Dendritic cell treated with granulocyte-macrophage colony-stimulating factor and Interleukin-4, amounts not matched to agents 40 ng/mL and 50 ng/mL, for 4 days (primary cell): ENCODE measurements around the gene DRC7.

Experiments used
- H3K27ac Mint-ChIP-seq: one replicate; pipeline ENCODE4 v1.8.0; 2022; ENCODE audit warnings: mild to moderate bottlenecking, mixed read lengths
- H3K27me3 Mint-ChIP-seq: one replicate; pipeline ENCODE4 v1.8.0; 2022; ENCODE audit warnings: mild to moderate bottlenecking, mixed read lengths
- H3K36me3 Mint-ChIP-seq: one replicate; pipeline ENCODE4 v1.8.0; 2022; ENCODE audit warnings: low read depth, mixed read lengths
- H3K4me1 Mint-ChIP-seq: one replicate; pipeline ENCODE4 v1.8.0; 2022; ENCODE audit warnings: low read depth, mixed read lengths
- H3K4me3 Mint-ChIP-seq: one replicate; pipeline ENCODE4 v1.8.0; 2022; ENCODE audit warnings: mild to moderate bottlenecking, moderate library complexity, mixed read lengths
- H3K9me3 Mint-ChIP-seq: one replicate; pipeline ENCODE4 v1.8.0; 2022; ENCODE audit warnings: mixed read lengths
- intact Hi-C: fragments of 100-400 bp; cut with micrococcal nuclease; formaldehyde crosslinking; loops from one replicate; pipeline ENCODE4 v1.15.0; 2022

The DRC7 gene

DNA sequence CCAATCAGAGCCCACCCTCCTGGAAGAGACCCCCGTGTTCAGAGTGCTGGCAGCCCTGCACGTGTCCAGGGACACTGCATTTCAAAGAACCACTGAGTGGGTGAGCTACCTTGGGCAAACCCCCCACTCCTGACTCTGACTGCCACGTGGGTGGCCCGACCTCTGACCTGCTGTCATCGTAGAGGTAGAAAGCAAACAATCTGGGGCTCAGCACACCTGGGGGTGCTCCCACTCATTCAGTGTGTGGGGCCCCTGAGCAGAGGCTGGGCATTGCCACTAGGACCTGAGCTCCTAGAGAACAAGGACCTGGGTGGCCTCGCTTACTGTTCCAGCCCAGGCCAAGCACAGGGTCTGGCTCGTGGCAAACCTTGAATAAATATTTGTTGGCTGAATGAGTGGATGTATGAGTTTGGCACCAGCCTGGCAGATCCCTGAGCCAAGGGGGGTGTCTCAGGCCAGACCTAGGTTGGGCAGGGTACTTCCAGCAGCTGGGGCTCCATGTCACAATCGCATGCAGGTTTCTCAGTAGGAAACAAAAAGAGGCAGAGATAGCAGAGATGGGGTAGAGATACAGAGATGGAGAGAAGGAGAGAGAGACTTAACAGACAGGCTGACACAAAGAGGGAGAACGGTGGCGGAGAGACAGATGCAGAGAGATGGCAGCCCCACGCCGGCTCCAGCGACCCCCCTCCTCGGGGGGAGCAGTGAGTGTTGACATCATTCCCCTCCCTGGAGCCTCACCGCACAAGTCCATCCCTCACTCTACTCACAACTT lies 5.4 kb upstream of the DRC7 start:
- no peak overlapping the region for H3K4me3 Mint-ChIP-seq
- H3K4me1 Mint-ChIP-seq: peaks cover 49% of the 10 kb centered on the region
- no peaks in the 10 kb centered on the region for H3K9me3 Mint-ChIP-seq
- H3K27ac Mint-ChIP-seq: no peak overlapping the region
- H3K36me3 Mint-ChIP-seq: no peaks in the 10 kb centered on the region
- peaks cover 14% of the 10 kb centered on the region for H3K27me3 Mint-ChIP-seq
- intact Hi-C loops: no loop called here

DNA sequence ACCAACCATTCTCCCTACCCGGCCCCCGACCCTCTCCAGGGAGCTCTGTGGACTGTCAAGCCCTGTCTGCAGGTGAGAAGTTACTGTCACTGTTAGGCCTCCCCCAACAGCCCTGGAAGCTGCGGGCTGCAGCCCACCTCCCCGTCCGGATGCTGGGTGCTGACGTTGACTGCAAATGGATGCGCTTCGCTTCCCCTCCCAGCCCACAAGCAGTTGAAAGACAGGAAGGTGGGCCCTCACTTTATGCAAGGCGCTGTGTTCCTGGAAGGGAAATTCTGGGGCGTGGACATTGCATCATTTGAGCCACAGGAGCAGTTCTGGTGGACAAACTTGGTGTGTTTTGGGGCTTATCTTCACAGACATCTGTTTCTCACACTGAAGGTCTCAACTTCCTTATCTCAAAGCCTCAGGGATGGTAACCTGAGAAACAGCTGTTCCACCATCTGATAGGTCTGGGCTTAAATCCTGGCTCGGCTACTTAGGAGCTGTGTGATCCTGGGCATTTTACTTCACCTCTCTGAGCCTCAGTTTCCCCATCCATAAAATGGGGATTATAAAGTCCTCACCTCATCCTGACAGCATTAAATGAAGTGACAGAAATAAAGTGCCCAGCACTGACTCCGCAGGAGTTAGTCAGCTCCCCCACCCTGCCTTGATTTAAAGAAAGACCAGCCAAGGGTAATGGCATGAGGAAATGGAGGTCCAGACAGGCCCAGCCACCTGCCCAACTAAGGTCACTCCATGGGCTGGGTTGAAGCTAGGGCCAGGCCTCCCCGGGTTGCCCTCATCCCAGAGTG lies 4.6 kb upstream of the DRC7 start:
- H3K4me1 Mint-ChIP-seq: peaks cover 46% of the 10 kb centered on the region
- H3K4me3 Mint-ChIP-seq: no peak overlapping the region
- H3K27ac Mint-ChIP-seq: no peak overlapping the region
- peaks cover 14% of the 10 kb centered on the region for H3K27me3 Mint-ChIP-seq
- intact Hi-C loops: no loop called here
- H3K9me3 Mint-ChIP-seq: no peaks in the 10 kb centered on the region
- no peaks in the 10 kb centered on the region for H3K36me3 Mint-ChIP-seq

DNA sequence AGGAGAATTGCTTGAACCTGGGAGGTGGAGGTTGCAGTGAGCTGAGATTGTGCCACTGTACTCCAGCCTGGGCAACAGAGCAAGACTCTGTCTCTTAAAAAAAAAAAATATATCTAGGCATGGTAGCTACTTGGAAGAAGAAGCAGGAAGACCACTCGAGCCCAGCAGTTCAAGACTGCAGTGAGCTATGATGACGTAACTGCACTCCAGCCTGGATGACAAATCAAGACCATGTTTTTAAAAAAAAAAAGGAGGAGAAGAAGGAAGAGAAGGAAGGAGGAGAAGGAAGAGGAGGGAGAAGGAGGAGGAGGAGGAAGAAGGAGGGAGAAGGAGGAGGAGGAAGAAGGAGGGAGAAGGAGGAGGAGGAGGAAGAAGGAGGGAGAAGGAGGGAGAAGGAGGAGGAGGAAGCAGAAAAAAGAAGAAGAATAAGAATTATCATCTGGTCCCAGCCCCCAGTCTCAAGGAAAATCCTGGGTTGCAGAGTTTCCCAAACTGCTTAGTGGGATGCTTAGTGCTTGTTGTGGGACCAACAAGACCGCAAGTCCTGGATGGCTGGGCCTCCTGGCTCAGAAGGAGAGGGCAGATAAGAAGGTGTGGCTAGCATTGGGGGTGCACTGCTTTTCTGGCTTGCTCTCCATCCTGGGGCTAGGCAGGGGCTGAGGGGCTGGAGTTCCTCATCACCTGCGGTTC lies 3.7 kb upstream of the DRC7 start:
- H3K27ac Mint-ChIP-seq: no peak overlapping the region
- H3K9me3 Mint-ChIP-seq: no peaks in the 10 kb centered on the region
- intact Hi-C loops: no loop called here
- H3K4me3 Mint-ChIP-seq: no peak overlapping the region
- peaks cover 14% of the 10 kb centered on the region for H3K27me3 Mint-ChIP-seq
- H3K36me3 Mint-ChIP-seq: no peaks in the 10 kb centered on the region
- peaks cover 54% of the 10 kb centered on the region for H3K4me1 Mint-ChIP-seq

DNA sequence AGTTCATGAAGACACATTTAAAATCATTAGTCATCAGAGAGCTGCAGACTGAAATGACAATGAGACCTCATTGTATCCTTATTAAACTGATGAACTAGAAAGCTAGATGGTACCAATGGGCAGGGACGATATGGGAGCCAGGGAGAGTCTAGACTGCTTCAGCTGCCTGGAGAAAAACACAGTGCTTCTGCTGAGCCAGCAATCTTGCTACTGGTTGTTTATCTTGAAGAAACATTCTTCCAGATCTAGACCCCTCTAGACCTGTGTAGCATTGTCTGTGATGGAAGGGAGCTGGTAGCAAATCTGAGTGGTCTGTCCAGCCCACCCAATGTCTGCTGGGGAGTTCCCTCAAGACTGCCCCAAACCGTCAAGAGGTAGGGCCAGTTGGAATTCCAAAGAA lies 2.0 kb upstream of the DRC7 start:
- Mint-ChIP-seq H3K27me3 (peaks cover 10% of the 10 kb centered on the region), H3K9me3 (no peaks in the 10 kb centered on the region), H3K27ac (no peak overlapping the region), H3K4me1 (peaks cover 49% of the 10 kb centered on the region), H3K4me3 (no peak overlapping the region), H3K36me3 (no peaks in the 10 kb centered on the region)
- intact Hi-C loops: no loop called here

DNA sequence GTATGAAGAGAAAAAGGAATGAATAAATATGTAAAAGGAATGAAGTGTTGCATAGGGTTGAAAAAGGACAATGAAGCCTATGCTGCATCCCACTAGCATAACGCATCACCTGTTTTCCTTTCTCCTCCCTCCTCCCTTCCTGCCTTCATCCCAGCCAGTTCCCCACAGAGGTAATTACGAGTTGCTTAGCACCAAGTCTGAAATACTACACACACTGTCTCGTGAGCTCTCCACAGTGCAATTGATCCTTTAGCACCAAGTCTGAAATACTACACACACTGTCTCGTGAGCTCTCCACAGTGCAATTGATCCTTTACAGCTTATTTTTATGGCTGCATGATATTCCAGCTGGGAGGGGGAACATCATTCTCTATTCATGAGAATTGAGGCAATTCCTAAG lies 1.1 kb upstream of the DRC7 start:
- no peak overlapping the region for H3K4me3 Mint-ChIP-seq
- H3K9me3 Mint-ChIP-seq: no peaks in the 10 kb centered on the region
- H3K36me3 Mint-ChIP-seq: no peaks in the 10 kb centered on the region
- peaks cover 9% of the 10 kb centered on the region for H3K27me3 Mint-ChIP-seq
- no peak overlapping the region for H3K27ac Mint-ChIP-seq
- intact Hi-C loops: no loop called here
- peaks cover 39% of the 10 kb centered on the region for H3K4me1 Mint-ChIP-seq

DNA sequence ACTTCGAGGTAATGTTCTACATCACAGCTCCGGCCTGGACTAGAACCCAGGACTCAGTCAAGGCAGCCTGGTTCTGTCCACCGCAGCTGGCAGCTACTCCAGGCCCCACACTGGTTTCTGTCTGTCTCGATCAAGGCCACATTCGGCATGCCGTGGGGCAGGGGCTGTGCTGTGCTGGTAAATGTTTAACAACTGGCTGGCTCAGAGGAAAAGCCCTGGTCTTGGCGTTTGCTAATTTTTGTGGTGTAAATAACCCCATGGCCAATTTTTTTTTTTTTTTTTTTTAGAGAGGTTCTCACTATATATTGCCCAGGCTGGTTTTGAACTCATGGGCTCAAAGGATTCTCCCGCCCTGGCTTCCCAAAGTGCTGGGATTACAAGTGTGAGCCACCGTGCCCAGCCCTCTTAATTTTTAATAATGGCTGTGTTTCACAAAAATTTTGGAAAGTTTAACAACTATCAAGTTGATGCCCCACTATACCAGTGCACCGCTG lies 328 bp upstream of the DRC7 start:
- intact Hi-C loops: no loop called here
- peaks cover 34% of the 10 kb centered on the region for H3K4me1 Mint-ChIP-seq
- H3K27ac Mint-ChIP-seq: peak overlapping the region; percentile 88
- no peaks in the 10 kb centered on the region for H3K9me3 Mint-ChIP-seq
- peak overlapping the region; percentile 86 for H3K4me3 Mint-ChIP-seq
- peaks cover 7% of the 10 kb centered on the region for H3K27me3 Mint-ChIP-seq
- H3K36me3 Mint-ChIP-seq: no peaks in the 10 kb centered on the region

DNA sequence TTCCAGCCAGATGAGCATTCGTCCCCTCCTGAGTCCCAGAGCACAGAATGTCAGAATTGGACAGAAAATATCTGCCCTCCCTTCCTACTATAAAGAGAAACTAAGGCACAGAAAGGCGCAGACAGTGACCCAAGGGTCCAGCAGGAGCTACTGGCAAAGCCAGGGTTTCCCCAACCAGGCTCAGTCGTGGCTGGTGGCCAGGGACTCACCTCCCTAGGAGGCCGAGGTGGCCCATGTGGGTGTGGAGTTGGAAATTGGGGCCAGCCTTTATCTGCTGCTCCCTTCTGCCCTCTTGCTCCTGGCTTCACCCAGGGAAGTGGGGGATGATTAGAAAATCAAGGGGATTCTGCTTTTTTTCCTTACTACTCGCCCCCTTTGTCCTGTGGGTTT lies 1.1 kb downstream of the DRC7 start:
- Mint-ChIP-seq H3K36me3 (no peaks in the 10 kb centered on the region), H3K27ac (peak overlapping the region; percentile 88), H3K4me1 (peaks cover 20% of the 10 kb centered on the region), H3K9me3 (no peaks in the 10 kb centered on the region), H3K4me3 (no peak overlapping the region), H3K27me3 (peaks cover 2% of the 10 kb centered on the region)
- intact Hi-C loops: no loop called here

DNA sequence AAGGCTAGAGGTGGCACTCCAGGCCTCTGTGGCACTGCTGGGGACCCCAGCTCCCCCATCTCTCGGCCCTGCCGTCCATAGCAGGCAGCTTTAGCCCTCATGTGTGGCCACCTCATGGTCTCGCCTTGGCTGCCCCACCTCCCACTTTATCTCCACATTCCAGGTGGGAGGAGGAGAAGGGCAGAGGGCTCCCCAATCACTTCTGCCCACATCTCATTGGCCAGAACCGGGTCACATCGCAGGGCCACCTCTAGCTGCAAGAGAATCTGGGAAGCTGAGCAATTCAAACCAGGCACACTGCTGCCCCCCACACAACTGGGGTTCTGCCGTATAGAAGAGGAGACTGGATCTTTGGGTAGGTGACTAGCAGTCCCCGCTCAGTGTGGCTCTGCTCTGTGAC lies 1.6 kb downstream of the DRC7 start:
- Mint-ChIP-seq H3K27me3 (peaks cover 2% of the 10 kb centered on the region), H3K4me1 (peaks cover 14% of the 10 kb centered on the region), H3K9me3 (no peaks in the 10 kb centered on the region), H3K36me3 (no peaks in the 10 kb centered on the region), H3K4me3 (no peak overlapping the region), H3K27ac (no peak overlapping the region)
- intact Hi-C loops: no loop called here

DNA sequence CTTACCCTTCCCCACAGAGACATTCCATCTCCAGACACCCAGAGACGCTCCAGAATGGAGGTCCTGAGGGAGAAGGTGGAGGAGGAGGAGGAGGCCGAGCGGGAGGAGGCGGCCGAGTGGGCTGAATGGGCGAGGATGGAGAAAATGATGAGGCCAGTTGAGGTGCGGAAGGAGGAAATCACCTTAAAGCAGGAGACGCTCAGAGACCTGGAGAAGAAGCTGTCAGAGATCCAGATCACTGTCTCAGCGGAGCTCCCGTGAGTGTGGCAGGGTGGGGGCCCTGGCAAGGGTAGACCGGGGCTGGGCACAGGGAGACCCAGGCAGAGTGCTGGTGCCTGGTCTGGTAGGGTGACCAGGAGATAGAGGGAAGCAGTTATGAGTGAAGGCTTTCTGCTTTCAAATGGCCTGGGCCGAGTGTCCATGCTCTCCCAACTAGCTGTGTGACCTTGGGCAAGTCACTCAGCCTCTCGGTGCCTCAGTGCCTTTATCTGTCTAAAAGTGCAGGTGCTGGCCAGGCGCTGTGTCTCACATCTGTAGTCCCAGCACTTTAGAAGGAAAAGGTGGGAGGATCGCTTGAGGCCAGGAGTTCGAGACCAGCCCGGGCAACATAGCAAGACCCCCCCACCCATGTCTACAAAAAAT lies 3.4 kb downstream of the DRC7 start:
- H3K4me1 Mint-ChIP-seq: peaks cover 13% of the 10 kb centered on the region
- no peak overlapping the region for H3K4me3 Mint-ChIP-seq
- H3K27ac Mint-ChIP-seq: no peak overlapping the region
- intact Hi-C loops: no loop called here
- peaks cover 2% of the 10 kb centered on the region for H3K27me3 Mint-ChIP-seq
- no peaks in the 10 kb centered on the region for H3K36me3 Mint-ChIP-seq
- H3K9me3 Mint-ChIP-seq: no peaks in the 10 kb centered on the region

DNA sequence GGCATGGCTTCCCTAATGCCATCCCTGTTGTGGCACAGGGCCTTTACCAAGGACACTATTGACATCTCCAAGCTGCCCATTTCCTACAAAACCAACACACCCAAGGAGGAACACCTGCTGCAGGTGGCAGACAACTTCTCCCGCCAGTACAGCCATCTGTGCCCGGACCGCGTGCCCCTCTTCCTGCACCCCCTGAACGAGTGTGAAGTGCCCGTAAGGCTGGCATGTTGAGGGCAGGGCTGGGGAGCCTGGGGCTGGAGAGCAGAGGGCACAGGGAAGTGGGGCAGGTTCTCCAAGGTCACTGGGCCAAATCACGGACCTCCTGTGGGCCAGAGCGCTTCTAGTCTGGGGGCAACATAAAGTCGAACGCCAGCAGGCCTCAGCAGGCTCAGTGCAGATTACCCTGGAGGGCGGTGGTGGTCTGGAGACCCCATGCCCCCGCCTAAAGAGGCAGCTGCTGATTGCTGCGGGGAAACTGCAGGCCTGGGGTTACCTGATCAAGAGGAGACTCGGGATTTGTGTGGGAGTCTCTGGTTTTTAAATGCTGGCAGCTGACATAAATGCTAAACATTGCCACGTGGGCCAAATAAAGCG lies 4.3 kb downstream of the DRC7 start:
- H3K4me3 Mint-ChIP-seq: no peak overlapping the region
- H3K36me3 Mint-ChIP-seq: no peaks in the 10 kb centered on the region
- H3K9me3 Mint-ChIP-seq: no peaks in the 10 kb centered on the region
- peaks cover 13% of the 10 kb centered on the region for H3K4me1 Mint-ChIP-seq
- no peak overlapping the region for H3K27ac Mint-ChIP-seq
- peaks cover 2% of the 10 kb centered on the region for H3K27me3 Mint-ChIP-seq
- intact Hi-C loops: no loop called here

DNA sequence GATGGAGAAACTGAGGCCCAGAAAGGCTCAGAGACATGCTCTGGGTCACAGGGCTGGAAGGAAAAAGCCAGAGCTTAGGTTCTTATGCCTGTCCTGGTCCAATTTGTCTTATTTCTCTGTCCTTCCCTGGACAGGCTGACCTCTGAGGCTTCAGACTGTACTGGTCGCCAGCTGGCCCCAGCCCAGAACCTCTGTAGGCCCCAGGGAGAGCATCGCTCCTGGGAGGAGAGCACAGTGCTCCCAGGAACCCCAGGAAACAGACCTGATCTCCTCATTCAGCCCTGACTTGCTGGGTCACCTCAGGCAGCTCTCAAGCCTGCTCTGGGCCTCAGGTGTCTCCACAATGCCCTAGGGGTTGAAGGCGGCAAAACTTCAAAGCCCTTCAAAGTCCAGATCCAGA lies 4.9 kb downstream of the DRC7 start:
- H3K4me1 Mint-ChIP-seq: peaks cover 13% of the 10 kb centered on the region
- no peak overlapping the region for H3K4me3 Mint-ChIP-seq
- no peaks in the 10 kb centered on the region for H3K36me3 Mint-ChIP-seq
- H3K27me3 Mint-ChIP-seq: peaks cover 2% of the 10 kb centered on the region
- H3K27ac Mint-ChIP-seq: no peak overlapping the region
- intact Hi-C loops: no loop called here
- no peaks in the 10 kb centered on the region for H3K9me3 Mint-ChIP-seq

DNA sequence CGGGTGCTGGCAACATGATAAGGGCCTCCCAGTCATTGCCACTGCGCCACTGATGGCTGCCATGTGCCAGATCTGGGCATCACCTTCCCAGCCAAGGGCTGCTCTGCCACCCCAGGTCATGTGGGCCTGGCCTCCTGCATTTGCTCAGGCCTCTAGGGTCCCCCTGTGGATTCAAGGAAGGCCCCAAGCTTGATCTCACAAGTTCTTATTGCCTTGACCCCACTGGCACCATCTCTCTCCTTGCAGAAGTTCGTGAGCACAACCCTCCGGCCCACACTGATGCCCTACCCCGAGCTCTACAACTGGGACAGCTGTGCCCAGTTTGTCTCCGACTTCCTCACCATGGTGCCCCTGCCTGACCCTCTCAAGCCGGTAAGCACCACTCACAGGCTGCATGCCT lies 5.3 kb downstream of the DRC7 start:
- intact Hi-C loops: no loop called here
- Mint-ChIP-seq H3K4me3 (no peak overlapping the region), H3K27me3 (peaks cover 5% of the 10 kb centered on the region), H3K27ac (no peak overlapping the region), H3K36me3 (no peaks in the 10 kb centered on the region), H3K4me1 (peaks cover 8% of the 10 kb centered on the region), H3K9me3 (no peaks in the 10 kb centered on the region)

DNA sequence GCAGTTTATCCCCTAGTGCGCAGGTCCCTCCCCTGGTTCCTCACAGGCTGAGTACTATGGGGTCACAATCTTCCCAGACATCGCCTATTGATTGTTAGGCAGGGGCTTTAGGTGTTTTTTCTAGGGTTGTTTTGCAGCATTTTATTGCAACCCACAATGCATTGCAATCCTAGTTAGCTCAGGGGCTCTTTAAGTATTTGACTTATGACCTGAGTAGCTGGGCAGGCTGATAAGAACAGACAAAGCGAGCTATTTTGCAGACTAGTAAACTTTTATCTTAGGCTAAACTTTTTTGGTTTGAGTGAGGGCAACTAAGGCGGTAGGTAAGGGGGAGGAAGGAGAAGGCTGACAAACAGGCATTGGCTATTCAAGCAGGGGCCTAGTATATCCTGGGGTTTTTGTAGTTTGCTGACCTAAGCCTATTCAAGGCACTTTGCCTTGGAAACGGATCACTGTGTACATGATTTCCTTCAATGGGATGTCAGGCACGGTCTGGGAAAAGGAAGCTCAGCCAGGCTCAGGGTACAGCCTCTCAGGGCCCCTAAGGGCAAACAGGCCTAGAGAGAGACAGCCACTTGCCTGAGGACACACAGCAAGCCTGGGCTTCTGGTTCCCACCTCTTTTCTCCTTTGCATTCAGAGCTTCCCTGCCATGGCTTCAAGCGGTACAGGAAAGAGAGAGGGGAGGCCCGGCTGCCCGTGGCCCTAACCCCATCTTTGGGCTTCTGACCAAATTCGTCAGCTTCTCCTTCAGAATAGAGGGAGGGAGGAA lies 6.4 kb downstream of the DRC7 start:
- no peak overlapping the region for H3K27ac Mint-ChIP-seq
- no peaks in the 10 kb centered on the region for H3K9me3 Mint-ChIP-seq
- peaks cover 9% of the 10 kb centered on the region for H3K27me3 Mint-ChIP-seq
- intact Hi-C loops: no loop called here
- no peaks in the 10 kb centered on the region for H3K4me1 Mint-ChIP-seq
- no peak overlapping the region for H3K4me3 Mint-ChIP-seq
- H3K36me3 Mint-ChIP-seq: no peaks in the 10 kb centered on the region
